HG03108 (cell line): ENCODE data around the gene NFIA.

Source experiments
- ATAC-seq: cut with Tn5 transposase; IDR thresholded peaks from one replicate; pipeline ENCODE4 v1.9.1; 2021; ENCODE audit warnings: moderate library complexity; ENCODE audit not compliant: unreplicated experiment

Gene NFIA

DNA sequence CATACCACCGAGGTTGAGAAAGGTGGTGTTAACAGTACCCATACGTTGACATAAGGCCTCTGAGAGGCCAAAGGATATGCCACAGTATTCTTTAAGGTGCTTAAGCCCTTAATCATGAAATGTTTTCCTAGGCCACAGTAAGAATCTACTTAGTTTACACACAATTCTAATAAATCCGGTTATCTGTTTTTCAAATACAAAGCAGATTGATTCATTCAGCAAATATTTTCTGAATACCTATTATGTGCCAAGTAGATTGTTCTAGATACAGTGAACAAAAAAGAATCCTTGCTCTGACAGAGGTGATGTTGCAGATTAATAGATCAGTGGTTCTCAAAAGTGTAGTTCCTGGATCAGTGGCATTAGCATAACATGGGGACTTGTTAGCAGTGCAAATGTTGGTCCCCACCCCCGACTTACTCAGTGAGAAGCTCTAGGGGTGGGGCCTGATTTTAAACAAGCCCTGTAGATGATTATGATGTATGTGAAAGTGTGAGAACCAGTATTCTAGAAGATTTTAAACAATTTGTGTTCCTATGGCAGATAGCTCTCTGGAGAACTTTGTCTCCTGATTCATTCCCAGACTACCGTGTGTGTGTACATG, 61.6 kb downstream of the NFIA start:
- no peak for ATAC-seq

DNA sequence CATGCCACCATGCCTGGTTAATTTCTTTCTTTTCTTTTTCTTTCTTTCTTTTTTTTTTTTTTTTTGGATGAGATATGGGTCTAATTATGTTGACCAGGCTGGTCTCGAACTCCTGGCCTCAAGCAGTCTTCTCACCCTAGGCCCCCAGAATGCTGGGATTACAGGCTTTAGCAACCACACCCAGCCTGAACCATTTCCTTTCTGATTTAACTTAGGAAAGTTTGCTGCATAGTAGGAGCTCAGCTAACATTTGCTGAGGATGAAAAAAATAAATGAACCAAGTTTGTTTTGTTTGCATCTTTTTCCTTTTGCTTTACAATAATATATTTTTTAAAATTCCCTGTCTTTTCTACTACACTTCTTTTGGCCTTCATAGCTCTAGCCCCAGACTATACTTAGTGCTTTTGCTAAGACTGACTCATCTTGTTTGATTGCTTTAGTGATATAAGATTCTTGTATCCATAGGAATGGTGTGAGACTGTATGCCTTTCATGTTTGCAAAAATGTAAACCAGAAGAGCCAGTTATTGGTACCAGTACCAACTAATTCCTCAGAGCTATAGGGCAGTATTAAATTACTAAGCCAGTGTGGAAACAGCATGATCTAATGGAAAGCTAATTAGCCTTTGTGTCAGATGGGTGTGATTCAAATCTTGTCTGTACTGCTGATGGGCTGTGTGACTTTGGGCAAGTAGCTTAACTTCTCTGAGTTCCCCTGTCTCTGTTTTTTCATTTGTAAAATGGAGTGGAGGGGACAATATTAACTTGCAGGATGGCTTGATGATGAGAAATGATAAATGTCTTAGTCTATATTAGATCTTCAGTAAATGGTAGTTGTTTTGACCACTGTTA, 66.9 kb downstream of the NFIA start:
- no peak for ATAC-seq

DNA sequence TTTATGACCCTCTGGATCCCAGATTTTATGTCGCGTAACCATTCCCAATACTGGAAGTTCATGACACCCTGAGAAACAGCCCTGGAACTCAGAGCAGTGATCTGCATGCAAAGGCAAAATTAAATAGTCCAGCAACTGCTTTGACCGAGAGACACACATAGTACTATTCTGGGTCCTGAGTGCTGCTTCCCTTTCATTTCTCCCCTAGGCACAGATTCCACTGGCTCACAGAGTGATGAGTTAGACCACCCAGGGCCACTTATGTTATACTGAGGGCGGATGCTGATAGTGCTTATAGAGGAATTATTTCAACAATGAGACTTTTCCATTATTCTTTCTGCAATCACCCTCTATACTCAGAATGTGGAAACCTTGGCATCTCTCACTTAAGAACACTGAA, 69.2 kb downstream of the NFIA start:
- no peak for ATAC-seq

DNA sequence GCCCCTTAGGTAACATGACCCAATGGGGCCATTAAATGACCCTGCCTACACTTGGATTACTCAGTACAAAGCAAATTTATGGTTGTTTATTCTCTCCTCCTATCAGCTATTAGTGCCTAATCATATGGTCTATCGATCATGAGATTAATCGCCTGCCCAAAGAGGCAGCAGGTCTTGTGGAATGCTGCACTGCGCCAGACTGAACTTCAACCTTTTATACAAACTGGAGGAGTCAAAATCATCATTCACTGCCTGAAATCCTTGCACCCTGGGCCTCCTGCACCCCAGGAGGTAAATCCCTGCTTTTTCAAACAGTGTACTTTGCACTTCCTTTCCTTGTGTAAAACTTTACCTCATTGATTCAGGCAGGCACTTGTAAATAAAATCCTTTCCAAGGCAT, 69.7 kb downstream of the NFIA start:
- ATAC-seq = no peak

DNA sequence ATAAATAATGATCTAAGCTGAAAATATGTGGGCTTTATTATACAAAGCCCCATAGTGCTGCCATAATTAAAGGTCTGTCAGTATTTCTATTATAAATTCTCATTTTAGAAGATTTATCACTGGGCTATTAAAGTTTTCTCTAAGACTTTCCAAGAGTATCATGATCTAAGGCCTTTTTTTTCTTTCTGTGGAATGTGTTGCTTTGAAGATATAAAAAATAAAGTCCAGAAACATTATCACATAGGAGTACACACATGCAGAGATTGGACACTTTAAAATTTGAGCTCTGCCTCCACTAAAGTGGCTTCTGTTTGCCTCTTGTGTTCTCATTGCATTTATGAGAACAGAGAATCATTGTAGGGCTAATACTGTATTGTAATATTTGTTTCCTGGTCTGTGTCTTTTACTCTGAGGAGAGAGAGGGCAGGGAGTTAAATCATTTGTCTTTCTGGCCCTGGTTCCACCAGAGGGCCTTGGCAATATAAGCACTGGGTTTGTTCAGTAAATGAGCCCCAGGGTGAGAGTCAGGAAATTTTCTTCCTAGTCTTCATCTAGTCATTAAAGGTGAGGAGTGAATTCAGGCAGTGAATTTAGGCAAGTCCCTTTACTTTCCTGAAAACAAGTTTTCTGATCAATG, 70.2 kb downstream of the NFIA start:
- no peak for ATAC-seq

DNA sequence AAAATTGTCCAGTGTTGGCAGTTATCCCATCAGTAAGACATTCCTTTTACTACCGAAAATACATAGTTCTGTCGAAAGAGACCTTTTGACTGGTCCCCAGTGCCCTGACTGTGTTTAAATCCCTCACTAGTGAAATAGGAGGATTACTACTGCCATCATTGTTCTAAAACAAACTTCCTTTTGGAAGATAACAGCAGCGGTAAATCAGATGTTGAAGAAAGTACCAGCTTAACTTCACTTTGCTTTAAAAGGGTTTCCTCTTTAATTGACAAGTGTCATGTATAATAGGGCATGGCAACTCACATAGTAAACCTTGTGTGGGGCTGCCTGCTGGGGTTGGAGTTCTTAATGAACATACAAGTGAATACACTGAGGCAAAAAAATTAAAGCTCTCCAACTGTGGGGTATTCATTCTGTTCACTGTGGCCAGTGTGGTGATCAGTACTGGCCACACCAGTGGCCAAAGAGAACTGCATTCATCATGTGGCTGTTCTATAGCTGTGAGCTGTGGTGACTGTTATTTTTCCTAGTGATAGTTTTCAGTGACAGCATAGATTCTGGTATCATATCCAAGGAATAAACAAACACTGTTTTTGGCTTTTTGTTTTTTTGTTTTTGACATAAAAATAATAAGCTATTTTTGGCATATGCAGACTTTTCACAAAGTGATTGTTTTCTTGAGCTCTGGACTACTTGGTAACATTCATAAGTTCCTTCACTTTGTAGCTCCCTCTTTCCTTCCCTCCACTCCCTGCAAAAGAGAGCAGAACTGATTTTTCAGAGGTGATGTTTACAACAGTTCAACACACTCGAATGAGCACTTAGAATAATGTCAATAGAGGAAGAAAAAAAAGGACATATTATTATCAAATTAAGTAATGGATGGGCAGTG, 74.5 kb downstream of the NFIA start:
- no peak for ATAC-seq

DNA sequence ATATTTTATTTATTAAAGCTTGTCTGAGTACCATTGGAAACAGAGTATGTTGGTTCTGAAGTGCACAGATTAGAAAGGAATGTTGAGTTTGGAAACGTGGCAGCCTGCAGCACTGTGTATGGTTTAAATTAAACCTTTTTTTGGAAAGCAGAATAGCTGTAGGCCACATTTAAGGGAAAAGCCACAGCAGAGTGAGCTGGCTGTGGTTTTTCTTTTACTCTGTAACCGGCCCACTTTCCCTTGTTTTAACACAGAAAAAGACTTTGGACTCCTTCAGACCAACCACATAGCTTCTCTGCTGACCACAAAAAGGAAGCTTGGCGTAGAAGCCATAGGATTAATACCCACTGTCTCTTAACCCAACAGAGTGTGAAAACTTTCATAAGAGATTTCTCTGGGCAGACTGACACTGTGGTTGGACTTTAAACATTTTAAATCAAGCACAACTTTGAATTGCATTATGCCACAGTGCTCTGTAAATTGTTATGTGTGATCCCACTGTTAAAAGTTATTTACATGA, 75.2 kb downstream of the NFIA start:
- no peak for ATAC-seq

DNA sequence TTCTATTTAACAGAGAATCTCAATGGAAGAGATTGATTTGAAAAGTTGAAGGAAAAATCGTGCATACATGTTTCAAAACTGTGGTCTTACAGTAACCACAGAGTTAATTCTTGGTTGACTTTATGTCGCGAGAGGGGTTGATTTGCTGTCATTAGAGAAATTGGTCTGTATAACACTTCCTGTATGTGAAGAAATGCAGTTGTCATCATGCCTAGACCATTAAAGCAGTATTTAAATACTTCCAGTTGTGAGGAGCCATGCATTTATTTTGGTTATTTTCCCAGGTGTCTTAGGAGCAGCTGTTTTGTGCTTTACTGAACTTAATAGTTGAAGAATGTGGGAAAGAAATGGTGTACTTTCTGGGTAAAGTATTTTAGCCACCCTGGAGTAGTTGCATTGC, 76.2 kb downstream of the NFIA start:
- no peak for ATAC-seq

DNA sequence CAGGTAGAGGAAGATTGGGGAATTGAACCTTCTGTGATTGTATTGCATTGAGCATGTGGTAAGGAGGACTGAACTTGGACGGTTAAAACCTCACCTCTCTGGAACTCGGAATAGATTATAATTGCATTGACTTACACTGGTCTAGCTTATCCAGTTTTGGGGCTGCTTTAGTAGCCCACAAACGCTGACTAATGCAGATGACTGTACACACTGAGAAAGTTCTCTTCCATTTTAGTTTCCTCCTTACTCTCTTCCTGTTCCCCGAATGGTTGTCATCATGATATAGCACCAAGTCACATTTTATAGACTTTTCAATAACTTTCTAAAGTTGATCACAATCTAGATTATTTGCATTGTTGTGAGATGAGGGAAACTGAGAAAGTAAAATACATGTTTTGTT, 78.2 kb downstream of the NFIA start:
- ATAC-seq = no peak

DNA sequence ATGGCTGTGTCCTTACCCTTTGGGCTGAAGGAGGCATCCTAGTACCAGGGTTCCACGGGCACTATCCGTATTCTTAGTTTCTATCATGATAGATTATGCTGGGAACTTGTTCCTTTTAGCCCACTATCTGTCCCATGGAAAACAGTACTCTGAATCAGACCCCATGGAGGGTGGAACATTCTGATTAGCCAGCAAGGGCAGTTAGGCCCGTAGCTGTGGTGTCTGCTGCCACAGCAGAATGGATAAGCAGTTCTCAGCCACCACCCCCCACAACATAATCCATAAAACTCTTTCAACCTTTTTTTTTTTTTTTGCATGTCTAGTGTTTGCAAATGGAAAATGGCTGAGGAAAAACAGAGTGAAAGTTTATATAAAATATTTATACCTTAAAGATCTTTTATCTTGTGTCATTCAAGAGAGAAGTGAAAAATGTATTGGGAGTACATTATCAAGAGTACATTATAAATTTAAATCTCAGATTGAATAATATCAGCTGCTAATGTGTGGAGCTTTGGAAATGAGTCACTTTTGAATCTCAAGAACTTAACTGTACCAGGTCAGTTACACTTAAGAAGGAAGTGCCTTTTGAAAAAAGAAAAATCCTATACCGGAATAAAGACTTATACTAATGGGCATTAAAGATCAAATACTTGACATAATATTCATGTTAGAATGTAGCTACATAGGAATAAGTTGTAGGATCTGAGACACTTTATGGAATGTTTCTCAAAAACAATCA, 80.3 kb downstream of the NFIA start:
- no peak for ATAC-seq

DNA sequence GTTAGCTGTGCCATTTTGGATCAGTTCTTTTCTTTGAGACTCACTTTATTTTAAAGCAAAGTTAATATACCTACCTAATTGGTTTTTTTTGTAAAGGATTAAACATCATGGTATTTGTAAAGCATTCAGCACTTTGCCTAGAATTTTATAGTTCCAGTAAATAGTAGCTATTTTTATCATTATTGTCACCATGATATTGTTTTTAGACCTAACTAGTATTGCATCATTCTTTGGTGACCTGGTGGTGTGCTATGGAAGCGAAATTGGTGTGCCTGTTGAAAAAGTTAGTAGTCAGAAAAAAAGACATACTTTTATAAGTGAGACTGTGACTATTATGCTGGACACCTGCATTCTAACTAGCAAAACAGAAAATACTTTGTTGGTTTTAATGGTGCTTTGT, 81.0 kb downstream of the NFIA start:
- no peak for ATAC-seq

DNA sequence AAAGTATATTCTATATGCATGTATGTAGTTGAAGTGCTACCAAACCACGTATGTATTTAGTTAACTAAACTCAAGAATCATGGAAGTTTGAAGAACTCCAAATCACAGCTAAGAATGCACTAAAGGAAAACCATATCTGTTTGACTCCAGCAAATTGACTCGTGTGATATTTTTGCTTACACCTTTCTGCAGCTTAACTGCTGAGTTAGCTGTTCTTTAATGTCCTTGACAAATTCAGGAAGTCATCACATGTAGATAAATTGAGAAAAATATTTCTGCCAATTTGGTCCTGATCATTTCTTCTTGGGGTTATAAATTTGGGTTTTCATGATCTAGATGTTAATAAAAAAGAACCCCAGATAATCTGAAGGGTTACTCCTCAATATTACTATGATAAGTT, 83.0 kb downstream of the NFIA start:
- ATAC-seq = no peak

DNA sequence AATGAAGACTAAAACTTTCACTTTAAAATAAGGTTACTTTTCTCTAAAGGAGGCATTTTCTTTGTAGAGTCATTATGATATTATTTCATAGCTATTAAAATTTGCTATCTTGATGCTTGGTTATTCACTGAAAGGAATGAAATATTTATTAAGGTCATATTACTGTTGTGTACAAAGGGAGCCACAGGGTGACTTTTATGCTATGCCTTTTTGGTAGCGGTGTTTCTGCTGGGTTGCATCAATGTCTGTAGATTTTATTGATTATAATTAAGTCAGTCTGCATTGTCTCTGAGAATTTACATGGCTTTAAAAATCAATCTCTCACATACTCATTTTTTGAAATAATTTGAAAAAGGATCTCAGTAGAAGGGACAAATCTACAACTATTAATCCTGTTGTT, 84.9 kb downstream of the NFIA start:
- ATAC-seq = no peak

DNA sequence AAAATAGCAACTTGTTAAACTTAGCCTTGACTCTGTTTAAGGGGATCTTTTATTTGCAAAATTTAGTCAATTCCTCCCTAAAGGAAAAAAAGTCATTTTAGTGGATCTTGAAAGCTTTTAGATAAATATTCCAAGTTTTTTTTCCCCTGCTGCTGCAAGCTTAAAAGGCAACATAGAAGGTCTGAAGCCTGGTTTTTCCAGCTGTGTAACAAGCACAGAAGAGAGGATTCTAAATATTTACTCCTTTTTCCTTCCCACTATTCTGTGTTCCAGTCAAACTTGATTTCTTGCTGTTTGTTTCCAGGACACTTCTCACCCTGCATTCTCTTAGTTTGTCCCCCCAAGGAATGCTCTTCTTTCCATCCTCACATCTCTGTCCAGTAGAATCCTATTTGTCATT, 86.7 kb downstream of the NFIA start:
- no peak for ATAC-seq

DNA sequence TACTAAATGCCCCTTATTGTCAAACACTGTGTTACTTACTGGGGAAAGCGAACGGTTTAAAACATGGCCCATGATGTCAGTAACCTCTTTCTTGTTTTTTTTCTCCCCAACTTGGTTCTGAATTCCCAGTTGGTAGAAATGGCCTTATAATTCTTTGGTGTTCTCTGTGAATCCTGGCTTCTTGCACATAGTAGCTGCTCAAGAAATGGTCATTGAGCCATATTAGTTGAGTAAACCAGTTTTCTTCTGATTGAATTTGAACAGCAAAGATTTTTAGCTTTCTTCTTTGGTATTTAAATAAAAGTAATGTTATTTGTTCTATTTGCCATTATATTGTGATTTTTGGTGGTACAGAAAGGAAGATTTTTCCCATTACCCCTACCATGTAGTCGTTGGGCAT, 87.3 kb downstream of the NFIA start:
- no peak for ATAC-seq

DNA sequence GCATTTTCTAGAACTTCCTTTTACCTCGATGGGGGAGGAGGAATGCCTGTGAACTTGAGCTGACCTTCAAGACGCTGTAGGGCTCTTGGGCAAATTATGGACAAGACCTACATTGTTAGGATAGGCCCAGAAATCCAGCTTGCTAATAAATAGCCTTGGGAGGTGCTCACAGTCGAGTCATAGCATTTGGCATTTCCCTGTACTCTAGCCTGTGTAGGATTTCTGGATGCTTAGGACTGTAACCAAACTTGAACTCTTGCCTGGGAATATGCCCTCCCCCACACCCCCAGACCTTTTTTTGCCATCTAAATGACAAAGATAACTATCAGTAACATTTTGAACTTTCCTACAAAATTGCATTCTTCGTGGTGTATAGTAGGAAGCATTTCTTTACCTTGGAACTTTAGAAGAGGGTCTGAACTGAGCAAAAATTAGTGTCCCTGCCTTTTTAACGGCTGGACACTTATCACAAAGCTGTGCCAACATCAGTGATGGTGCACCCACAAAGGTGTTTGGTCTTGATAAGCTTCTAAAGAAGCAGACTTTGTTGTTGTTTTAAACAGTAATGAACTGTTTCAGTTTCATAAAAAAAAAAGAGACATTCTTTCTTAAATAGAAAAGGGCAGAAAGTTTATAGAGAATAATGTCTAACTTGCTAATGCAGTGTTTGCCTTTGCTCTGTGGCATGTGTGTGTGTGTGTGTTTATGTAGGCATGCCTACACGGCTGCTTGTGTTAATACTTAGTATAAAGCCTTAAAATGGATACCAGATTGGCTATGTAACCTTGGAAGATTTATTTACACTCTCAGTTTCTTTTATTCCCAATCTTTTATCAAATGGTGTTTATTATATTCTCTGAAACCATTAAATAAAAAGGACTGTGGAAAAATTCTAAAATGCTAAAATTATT, 88.2 kb downstream of the NFIA start:
- ATAC-seq = no peak

DNA sequence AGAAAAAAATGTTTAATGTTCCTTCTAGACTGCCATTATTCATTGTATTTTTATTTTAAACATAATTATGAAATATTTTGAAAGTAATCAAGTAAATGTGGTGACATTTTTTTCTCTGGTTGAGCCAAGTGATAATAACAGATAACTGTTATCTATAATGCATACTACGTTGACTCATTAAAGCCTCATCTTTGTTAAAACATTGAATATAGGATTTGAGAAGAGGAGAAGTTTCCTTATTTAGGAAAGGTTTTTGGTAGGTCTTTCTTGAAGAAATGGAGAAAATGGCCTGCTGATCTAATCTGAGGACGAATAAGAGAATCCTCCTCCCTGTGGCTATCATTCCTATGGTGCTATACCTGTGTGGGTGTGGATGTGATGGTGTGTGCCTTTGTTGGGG, 89.0 kb downstream of the NFIA start:
- ATAC-seq = no peak

DNA sequence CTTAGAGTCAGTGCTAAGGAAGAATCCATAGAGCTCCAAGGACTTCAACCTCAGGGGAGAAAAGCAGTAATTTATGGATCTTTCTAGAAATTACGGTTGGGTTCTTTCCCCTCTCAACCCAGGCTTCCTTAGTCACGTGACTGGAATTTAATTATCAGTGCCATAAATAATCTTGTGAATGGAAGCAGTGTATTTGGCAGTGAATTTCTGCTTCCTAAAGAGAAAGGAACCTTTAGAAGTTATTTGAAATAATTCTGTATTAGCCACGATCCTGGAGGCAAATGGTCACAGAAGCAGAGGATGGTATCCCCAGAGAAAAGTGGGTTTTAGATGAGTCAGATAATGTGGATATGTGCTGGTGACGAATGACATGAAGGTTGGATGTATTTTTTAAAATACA, 89.6 kb downstream of the NFIA start:
- no peak for ATAC-seq

DNA sequence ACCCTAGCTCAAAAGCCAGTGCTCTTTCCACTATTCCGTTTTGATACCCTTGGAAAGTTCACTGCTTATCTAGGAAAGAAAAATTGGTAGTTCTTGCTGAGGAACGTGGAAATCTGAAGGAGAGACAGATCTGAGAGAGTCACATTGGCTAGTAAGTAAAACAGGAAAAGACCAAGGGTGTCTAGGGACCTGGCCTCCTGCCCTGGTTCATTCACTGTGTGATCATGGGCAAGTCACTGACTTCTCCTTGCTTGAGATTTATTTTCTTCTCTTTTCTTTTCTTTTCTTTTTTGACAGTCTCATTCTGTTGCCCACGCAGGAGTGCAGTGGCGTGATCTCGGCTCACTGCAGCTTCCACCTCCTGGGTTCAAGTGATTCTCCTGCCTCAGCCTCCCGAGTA, 90.8 kb downstream of the NFIA start:
- ATAC-seq = no peak
